Measurements from ENCODE around the gene NRL.
A peak's percentile ranks its signal among the peaks of the same experiment; 100 is the strongest.
"Not testable (repeated sequence)": the region's sequence is repeated elsewhere in the genome, so short reads cannot be mapped to it uniquely, and the experiment has no call there.

Gene NRL

GRCh38 chr14:24051789-24052655 lies 62.7 kb downstream of the NRL start, which contains the start of gene CARMIL3:
Gene CARMIL3 (plus strand): TSS chr14:24052009. CDS start chr14:24052154, 145 bp downstream.
- peak; percentile 25 for DNase-seq (ENCODE audit: low read depth)

GRCh38 chr14:24051176-24051788 lies 63.5 kb downstream of the NRL start:
- DNase-seq (ENCODE audit: low read depth): no peak

- not testable (repeated sequence) for DNase-seq (ENCODE audit: low read depth)
These were observed 64.0 kb downstream of the NRL start for GRCh38 chr14:24050753-24051152.

- DNase-seq (ENCODE audit: low read depth): not testable (repeated sequence)
These were observed 65.7 kb downstream of the NRL start for GRCh38 chr14:24049002-24049401.

GRCh38 chr14:24042746-24043145 lies 72.0 kb downstream of the NRL start:
- DNase-seq (ENCODE audit: low read depth): no peak

GRCh38 chr14:24040692-24041091 lies 74.1 kb downstream of the NRL start:
- no peak for DNase-seq (ENCODE audit: low read depth)

- DNase-seq (ENCODE audit: low read depth): no peak
These were observed 76.1 kb downstream of the NRL start for GRCh38 chr14:24038686-24039085.

GRCh38 chr14:24037658-24038037 lies 77.1 kb downstream of the NRL start:
- DNase-seq (ENCODE audit: low read depth): no peak

- DNase-seq (ENCODE audit: low read depth): not testable (repeated sequence)
These were observed 77.6 kb downstream of the NRL start for GRCh38 chr14:24036963-24037657.

- DNase-seq (ENCODE audit: low read depth): peak; percentile 24
These were observed 78.4 kb downstream of the NRL start for GRCh38 chr14:24036169-24036962.

- not testable (repeated sequence) for DNase-seq (ENCODE audit: low read depth)
These were observed 79.0 kb downstream of the NRL start for GRCh38 chr14:24035769-24036168.

GRCh38 chr14:24032727-24033418 lies 81.9 kb downstream of the NRL start:
- no peak for DNase-seq (ENCODE audit: low read depth)

- DNase-seq (ENCODE audit: low read depth): not testable (repeated sequence)
These were observed 83.4 kb downstream of the NRL start for GRCh38 chr14:24031331-24031730.

- not testable (repeated sequence) for DNase-seq (ENCODE audit: low read depth)
These were observed 85.1 kb downstream of the NRL start for GRCh38 chr14:24029687-24030086.
